NCI-H2196 (cell line): ENCODE measurements around the gene BPIFB2.

ENCODE experiments used
- DNase-seq: peaks from one replicate; lab custom pipeline; 2025; ENCODE audit not compliant: unreplicated experiment; lab: John Stamatoyannopoulos, UW

Gene BPIFB2

GRCh38 chr20:33065785-33066184, 58.3 kb downstream of the BPIFB2 start:
- DNase-seq, result no peak

GRCh38 chr20:33067806-33068205, 60.3 kb downstream of the BPIFB2 start:
- DNase-seq, result no peak

- no peak for DNase-seq
Observed at GRCh38 chr20:33068251-33068939, 60.9 kb downstream of the BPIFB2 start.

GRCh38 chr20:33069673-33070072, 62.2 kb downstream of the BPIFB2 start:
- DNase-seq, result no peak

GRCh38 chr20:33070111-33071053, 62.9 kb downstream of the BPIFB2 start:
- DNase-seq, result no peak

GRCh38 chr20:33071198-33071597, 63.7 kb downstream of the BPIFB2 start:
- DNase-seq, result no peak

- DNase-seq, result no peak
Observed at GRCh38 chr20:33072362-33072761, 64.9 kb downstream of the BPIFB2 start.

- DNase-seq, result no peak
Observed at GRCh38 chr20:33072813-33073212, 65.3 kb downstream of the BPIFB2 start.
